Measurements from ENCODE around the gene RANGRF.

DNA sequence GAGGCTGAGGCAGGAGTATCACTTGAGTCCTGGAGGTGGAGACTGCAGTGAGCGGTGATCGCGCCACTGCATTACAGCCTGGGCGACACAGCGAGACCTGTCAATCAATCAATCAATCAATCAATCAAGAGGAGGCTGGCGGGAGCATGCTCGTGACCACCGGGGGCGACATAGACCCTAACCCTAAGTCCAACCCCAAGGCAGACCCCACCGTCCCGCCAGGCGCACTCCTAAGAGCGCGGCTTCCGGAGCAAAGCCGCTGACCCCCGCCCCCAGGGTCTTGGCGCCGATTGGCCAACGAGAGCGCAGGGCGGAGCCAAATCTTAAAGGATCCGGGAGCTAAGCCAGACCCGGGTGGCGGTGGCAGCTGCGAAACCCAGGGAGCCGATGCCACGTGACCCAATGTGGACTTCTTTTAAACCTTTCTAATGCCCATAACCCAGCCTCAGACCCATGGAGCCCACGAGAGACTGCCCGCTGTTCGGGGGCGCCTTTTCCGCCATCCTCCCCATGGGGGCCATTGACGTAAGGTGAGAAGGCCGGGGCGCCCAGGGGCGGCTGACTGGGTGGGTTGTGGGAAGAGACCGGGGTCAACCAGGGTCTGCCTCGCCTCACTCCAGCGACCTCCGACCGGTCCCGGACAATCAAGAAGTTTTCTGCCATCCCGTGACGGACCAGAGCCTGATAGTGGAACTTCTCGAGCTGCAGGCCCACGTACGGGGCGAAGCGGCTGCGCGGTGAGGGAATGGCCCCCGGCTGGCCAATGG lies at the start of gene RANGRF:
- TF ChIP-seq, protein P1, sequence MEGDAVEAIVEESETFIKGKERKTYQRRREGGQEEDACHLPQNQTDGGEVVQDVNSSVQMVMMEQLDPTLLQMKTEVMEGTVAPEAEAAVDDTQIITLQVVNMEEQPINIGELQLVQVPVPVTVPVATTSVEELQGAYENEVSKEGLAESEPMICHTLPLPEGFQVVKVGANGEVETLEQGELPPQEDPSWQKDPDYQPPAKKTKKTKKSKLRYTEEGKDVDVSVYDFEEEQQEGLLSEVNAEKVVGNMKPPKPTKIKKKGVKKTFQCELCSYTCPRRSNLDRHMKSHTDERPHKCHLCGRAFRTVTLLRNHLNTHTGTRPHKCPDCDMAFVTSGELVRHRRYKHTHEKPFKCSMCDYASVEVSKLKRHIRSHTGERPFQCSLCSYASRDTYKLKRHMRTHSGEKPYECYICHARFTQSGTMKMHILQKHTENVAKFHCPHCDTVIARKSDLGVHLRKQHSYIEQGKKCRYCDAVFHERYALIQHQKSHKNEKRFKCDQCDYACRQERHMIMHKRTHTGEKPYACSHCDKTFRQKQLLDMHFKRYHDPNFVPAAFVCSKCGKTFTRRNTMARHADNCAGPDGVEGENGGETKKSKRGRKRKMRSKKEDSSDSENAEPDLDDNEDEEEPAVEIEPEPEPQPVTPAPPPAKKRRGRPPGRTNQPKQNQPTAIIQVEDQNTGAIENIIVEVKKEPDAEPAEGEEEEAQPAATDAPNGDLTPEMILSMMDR (conservative IDR thresholded peaks at IDR 0.05), result no peak
- TF ChIP-seq ZFX (IDR thresholded peaks at IDR 0.05), result no peak
